ENCODE data around the gene RNF212.

Gene RNF212

GRCh38 chr4:1086011-1086410 is 27.4 kb downstream of the RNF212 start:
- no peak for DNase-seq

- no peak for DNase-seq
Measured at GRCh38 chr4:1085404-1085799, 28.0 kb downstream of the RNF212 start.

DNA sequence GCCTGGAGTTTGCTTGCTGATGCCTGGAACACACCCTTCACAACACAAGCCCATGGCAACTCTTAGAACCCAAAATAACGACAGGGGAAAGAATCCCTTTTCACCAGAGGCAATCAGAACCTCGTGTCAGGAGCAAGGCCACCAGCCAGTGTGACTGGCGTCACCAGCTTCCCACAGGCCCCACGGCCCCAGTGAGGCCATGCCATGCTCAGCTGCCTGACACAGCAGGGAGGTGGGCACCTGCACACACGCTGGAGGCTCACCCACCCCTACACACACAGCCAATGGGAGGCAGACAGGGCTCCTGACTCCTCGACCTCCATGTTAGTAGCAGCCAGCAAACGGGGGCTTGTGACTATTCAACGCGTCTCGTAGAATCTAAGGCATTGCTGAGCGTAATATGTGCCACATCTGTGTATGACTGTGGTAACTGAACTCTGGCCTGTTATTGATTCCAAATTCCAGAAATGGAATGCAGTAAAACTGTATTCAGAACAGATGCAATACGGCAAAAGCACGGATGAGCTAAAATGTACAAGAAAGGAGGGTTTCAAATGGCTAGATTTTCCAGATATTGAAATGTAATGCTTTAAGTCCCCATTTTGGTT is 28.5 kb downstream of the RNF212 start:
- DNase-seq = no peak

DNA sequence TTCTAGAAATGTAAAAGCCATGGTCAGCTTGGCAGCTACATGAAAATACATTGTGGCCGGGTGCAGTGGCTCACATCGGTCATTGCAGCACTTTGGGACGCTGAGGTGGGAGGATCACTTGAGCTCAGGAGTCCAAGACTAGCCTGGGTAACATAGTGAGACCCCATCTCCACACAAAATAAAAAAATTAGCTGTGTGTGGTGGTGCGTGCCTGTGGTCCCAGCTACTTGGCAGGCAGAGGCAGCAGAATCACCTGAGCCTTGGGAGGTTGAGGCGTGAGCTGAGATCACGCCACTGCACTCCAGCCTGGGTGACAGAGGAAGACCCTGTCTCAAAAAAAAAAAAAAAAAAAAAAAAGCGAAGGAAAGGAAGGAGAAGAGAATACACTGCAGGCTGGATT is 29.0 kb downstream of the RNF212 start:
- no peak for DNase-seq

GRCh38 chr4:1082215-1083182 is 30.9 kb downstream of the RNF212 start:
- no peak for DNase-seq

DNA sequence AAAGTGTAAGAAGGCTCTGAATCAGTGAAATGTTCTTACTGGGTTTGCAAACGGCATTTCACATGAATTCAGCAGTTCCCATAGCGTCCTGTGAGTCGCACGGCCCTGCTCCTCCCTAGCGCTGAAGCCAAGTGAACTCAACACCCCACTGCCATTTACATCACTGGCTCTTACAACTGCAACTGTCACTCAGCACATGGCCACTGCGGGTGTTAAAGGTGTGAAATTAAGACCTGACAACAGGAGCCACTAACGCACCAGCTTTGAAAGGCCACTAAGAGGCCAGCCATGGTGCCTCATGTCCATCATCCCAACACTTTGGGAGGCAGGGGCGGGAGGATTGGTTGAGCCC is 31.7 kb downstream of the RNF212 start:
- no peak for DNase-seq

- no peak for DNase-seq
Measured at GRCh38 chr4:1080961-1081688, 32.2 kb downstream of the RNF212 start.

GRCh38 chr4:1080432-1080831 is 32.9 kb downstream of the RNF212 start:
- no peak for DNase-seq

DNA sequence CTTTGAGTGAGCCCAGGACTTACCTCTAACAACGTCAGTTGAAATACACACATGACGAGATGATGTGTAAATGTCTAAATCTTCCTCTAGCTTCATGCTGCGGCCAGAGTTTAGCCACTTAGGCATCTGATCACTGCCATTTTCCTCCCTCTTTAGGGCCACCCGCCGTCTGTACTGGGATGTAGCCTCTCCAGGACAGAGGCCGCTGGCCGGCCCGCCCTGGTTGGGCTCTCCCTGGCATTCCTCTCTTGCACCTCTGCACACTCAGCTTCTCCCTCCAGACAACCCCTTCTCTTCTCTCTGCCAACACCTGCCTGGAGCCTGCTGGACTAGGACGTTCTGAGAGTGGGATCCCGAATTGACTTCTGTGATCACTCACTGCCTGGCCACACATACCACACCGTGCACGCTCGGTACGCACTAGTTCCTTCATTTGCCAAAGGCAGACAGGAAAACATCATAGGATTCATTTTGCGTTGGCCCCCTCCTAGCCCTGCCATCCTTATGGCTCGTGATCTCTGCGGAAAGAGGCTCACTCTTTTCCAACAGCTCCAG is 33.6 kb downstream of the RNF212 start:
- no peak for DNase-seq

- DNase-seq = no peak
Measured at GRCh38 chr4:1078490-1078889, 34.9 kb downstream of the RNF212 start.

- DNase-seq = no peak
Measured at GRCh38 chr4:1077711-1078477, 35.5 kb downstream of the RNF212 start.

DNA sequence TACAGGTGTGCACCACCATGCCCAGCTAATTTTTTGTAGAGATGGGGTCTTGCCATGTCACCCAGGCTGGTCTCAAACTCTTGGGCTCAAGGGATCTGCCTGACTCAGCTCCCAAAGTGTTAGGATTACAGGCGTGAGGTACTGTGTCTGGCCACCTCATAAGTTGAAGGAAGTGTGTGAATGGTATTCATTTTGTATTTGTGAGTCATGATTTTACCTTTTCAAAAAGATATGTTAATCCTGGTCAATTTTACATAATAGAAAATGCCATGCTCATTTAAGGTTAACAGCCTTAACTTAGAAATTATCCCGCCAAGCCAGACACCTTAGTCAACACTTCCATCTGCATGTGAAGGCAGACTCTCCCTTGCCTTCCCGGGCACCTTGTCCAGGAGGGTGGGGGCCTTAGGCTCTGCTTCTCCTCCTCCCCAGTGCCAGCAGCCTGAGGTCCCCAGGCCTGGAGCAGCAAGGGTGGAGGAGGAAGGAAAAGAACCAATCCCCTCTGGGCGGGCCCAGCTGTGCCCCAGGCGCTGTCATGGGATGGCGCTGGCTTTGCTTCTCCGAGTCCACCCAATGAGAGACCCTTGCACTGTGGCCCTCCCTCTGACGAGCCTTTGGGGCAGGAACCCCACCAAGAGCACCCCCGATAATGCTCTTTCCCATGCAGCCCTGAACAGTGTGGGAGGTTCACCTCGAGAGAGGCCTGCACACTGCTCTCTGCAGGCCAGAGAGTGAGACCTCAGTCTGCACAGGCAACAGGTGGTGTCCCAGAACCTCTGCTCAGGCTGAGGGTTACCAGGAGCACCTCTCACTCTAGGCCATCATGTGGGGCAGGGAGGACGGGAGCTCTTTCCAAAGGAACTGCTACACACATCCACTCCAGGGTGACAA is 37.3 kb downstream of the RNF212 start:
- DNase-seq = no peak

DNA sequence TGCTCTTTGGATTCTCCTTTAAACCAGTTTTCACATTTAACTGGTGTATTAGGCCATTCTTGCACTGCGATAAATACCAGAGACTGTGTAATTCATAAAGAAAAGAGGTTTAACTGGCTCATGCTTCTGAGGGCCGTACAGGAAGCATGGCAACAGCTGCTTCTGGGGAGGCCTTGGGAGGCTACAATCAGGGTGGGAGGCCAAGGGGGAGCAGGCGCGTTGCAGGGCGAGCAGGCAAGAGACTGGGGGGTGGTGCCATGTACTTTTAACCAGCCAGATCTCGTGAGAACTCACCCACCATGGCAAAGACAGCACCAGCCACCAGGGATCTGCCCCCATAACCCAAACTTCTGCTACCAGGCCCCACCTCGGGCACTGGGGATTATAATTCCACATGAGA is 38.1 kb downstream of the RNF212 start:
- DNase-seq = no peak

DNA sequence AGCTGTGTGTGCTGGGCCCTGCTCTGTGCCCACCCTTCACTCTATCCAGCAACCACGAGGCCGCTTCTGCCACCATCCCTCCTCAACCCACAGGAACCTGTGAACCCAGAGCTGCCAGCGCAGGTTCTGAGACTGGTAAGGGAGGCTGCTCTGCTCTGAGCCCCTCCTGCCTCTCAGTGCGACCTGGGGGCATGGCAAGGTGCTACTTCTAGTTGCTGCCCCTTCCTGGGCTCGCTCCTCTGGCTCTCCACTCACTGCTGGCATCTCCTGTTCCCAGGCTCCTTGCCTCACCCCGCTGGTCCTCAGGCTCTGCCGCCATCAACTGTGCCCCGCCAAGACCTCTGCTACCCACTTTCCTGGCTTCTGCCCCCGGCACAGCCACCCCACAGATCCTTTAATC is 39.3 kb downstream of the RNF212 start:
- DNase-seq = no peak

GRCh38 chr4:1072830-1073446 is 40.4 kb downstream of the RNF212 start:
- no peak for DNase-seq

- no peak for DNase-seq
Measured at GRCh38 chr4:1069394-1069793, 44.0 kb downstream of the RNF212 start.

GRCh38 chr4:1065732-1066131 is 47.6 kb downstream of the RNF212 start:
- no peak for DNase-seq

DNA sequence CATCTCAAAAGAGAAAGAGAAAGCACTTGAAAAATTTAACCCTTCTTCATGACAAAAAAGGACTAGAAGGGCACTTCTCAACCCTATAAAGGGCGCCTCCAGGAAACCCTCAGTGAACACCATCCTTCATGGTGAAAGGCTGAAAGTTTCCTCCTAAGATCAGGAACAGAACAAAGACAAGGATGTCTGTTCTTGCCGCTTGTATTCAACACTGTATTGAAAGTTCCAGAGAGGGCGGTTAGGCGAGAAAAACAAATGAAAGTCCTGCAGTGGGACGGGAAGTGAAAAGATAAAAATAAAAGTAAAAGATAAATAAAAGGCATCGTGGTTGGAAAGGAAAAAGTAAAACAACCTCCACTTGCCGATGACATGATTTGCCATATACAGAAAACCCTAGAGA is 50.9 kb downstream of the RNF212 start:
- DNase-seq = no peak

DNA sequence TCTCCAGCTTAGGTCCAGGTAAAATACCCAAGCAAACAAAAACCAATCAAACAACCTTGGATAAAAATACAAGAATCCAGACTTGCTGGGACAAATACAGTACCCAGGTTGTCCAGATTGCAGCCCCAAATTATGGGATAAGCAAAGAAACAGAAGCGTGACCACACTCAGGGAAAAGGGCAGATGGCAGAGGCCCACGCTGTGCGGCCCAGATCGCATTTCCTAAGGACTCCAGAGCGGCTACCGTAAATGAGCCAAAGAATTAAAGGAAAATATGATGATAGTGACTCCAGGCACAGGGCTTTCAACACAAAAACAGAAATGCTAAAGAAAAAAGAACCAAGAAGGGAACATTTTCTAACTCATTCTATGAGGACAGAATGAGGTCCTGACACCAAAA is 51.6 kb downstream of the RNF212 start:
- no peak for DNase-seq

GRCh38 chr4:1061056-1061700 is 52.2 kb downstream of the RNF212 start:
- no peak for DNase-seq

GRCh38 chr4:1060621-1061020 is 52.7 kb downstream of the RNF212 start:
- DNase-seq = no peak

All from NCI-H2227 treated with DMSO at 0.1 percent for 48 hours (cell line).